ENCODE measurements around the gene ASTE1.

DNA sequence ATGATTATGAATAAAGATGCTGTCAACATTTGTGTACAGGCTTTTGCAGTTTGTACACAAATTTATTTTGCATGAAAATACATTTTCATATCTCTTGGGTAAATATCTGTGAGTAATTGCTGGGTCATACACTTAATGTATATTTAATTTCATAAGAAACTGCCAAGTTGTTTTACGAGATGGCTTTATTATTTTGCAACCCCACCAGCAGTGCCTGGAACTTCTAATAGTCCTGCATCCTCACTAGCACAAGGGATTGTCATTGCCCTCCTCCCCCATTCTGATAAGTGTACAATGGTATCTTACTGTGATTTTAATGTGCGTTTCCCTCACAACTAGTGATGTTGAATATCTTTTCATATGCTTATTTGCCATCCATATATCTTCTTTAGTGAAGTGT is 45.2 kb downstream of the ASTE1 start:
- TF ChIP-seq TAF1 (IDR thresholded peaks at IDR 0.05; ENCODE audit: low read depth) (no peak), CEBPB (IDR thresholded peaks at IDR 0.05) (no peak), EGR1 (IDR thresholded peaks at IDR 0.05) (no peak), EP300 (IDR thresholded peaks at IDR 0.05; ENCODE audit: borderline replicate concordance) (no peak), CREB1 (IDR thresholded peaks at IDR 0.05; ENCODE audit: low read depth) (no peak), RAD21 (IDR thresholded peaks at IDR 0.05; ENCODE audit: low read depth) (no peak), REST (IDR thresholded peaks at IDR 0.05; ENCODE audit: low read depth) (no peak), YY1 (IDR thresholded peaks at IDR 0.05; ENCODE audit: low read depth) (no peak), NFIC (IDR thresholded peaks at IDR 0.05) (no peak)
- TF ChIP-seq, protein P1, sequence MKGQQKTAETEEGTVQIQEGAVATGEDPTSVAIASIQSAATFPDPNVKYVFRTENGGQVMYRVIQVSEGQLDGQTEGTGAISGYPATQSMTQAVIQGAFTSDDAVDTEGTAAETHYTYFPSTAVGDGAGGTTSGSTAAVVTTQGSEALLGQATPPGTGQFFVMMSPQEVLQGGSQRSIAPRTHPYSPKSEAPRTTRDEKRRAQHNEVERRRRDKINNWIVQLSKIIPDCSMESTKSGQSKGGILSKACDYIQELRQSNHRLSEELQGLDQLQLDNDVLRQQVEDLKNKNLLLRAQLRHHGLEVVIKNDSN (IDR thresholded peaks at IDR 0.05), result no peak

Measured in Ishikawa (cell line).